NCI-H1930 (cell line): ENCODE data around the gene ADGRL3.
A peak's percentile ranks its signal among the peaks of the same experiment; 100 is the strongest.

Experiments
- DNase-seq, 2 experiments: peaks; one replicate each; lab custom pipeline; 2025; lab: John Stamatoyannopoulos, UW

The ADGRL3 gene

GRCh38 chr4:61426229-61426628 is 226.1 kb downstream of the ADGRL3 start:
- no peak for DNase-seq

- no peak for DNase-seq
Measured at GRCh38 chr4:61427099-61427817, 227.1 kb downstream of the ADGRL3 start.

GRCh38 chr4:61427818-61428495 is 227.8 kb downstream of the ADGRL3 start:
- DNase-seq, result no peak

- DNase-seq, result no peak
Measured at GRCh38 chr4:61428950-61429349, 228.8 kb downstream of the ADGRL3 start.

GRCh38 chr4:61431131-61431530 is 231.0 kb downstream of the ADGRL3 start:
- no peak for DNase-seq

- DNase-seq, result no peak
Measured at GRCh38 chr4:61437923-61438322, 237.8 kb downstream of the ADGRL3 start.

GRCh38 chr4:61440321-61440720 is 240.2 kb downstream of the ADGRL3 start:
- DNase-seq, result no peak

- DNase-seq, result no peak
Measured at GRCh38 chr4:61442936-61443335, 242.8 kb downstream of the ADGRL3 start.

- DNase-seq, result no peak
Measured at GRCh38 chr4:61443813-61444510, 243.8 kb downstream of the ADGRL3 start.

GRCh38 chr4:61445374-61446063 is 245.4 kb downstream of the ADGRL3 start:
- DNase-seq, result peak; percentile 23 to 58

GRCh38 chr4:61446941-61447340 is 246.8 kb downstream of the ADGRL3 start:
- DNase-seq, result no peak

GRCh38 chr4:61447918-61448317 is 247.8 kb downstream of the ADGRL3 start:
- no peak for DNase-seq

- no peak for DNase-seq
Measured at GRCh38 chr4:61451935-61452334, 251.8 kb downstream of the ADGRL3 start.

- no peak for DNase-seq
Measured at GRCh38 chr4:61461956-61462355, 261.8 kb downstream of the ADGRL3 start.

GRCh38 chr4:61462451-61463326 is 262.6 kb downstream of the ADGRL3 start:
- DNase-seq, result no peak

- no peak for DNase-seq
Measured at GRCh38 chr4:61468024-61468720, 268.0 kb downstream of the ADGRL3 start.

- DNase-seq, result no peak
Measured at GRCh38 chr4:61473306-61473705, 273.2 kb downstream of the ADGRL3 start.

GRCh38 chr4:61478340-61478739 is 278.2 kb downstream of the ADGRL3 start:
- DNase-seq, result no peak

GRCh38 chr4:61485056-61485455 is 284.9 kb downstream of the ADGRL3 start:
- DNase-seq, result no peak

- no peak for DNase-seq
Measured at GRCh38 chr4:61489927-61490326, 289.8 kb downstream of the ADGRL3 start.

- no peak for DNase-seq
Measured at GRCh38 chr4:61493041-61493440, 292.9 kb downstream of the ADGRL3 start.
